Fibroblast of peridontal ligament (primary cell): Measurements from ENCODE around the gene TBC1D5.
"Not testable (repeated sequence)": the region's sequence is repeated elsewhere in the genome, so short reads cannot be mapped to it uniquely, and the experiment has no call there.

ENCODE experiments used
- DNase-seq: peaks from one replicate; pipeline ENCODE4 v3.0.0-alpha.2; 2010; ENCODE audit errors: extremely low read depth

Gene TBC1D5

DNA sequence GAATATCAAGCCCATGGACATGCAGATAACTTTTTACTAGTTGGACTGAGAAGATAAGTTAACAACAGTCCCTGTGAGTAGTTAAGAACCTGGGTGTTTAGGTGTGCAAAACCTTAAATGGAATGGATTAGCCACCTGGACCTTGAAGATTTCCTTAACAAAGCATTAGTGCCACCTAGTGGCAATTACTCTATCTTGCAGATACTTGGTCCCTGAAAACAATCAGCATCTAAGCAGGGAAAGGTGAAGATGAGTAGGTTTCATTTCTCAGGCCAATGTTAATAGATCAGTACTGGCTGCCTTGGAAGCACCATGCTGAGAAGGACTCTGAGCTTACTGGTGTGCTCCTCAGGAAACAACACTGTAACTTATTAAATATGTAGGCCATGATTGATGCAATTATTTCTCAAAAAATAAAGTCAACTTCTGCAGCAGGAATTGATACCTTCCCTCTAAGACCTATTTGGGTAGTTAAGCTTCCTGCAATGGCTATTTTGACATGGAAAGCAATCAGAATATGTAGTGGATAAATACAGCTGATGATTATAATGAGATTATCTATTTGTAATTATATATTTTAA, 329.4 kb downstream of the TBC1D5 start:
- DNase-seq, result peak; percentile 77

DNA sequence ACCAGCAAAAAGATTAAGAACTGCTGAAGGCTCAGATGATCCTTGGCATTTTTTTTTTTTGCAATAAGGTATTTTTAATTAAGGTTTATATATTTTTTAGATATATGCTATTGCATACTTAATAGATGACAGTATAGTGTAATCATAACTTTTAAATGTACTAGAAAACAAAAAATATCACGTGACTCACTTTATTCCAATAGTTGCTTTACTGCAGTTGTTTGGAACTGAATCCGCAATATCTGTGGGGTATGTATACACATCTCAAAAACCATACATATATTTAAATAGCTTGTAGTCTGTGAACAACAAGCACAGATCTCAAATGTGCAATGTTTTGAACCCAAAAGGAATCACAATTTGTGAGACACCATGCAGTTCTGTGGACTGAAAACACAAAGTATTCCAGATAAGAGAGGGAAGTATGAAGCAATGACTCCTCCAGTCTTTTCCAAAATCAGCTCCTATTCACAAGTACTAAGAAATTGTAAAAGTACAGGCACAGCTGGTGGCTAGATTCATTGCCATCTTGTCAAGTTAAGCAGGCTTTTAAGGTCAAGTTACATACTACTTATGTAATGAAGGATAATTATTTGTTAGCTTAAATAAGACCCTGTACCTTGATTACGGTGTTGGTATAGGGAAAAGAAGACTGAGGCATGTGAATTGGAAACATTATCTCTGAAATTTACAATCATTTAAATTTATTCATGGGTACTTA, 331.1 kb downstream of the TBC1D5 start:
- DNase-seq, result peak; percentile 9

DNA sequence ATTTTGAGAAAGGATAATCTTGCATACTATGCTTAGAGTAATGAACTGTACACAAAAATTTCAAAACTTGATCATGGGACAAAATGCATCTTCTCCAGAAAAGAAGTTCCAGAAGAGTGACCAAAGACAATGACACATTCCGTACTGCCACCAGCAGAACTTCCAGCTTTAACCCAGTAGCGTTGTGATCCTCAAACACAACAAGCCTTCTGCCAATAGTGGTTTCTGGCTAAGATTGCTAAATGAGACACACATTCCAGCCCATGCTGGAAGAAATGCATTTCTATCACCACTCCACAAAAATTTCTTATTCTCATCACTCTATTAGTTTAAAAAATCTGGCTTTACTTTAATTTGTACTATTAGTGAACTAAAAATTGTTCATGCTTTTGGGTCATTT, 334.9 kb downstream of the TBC1D5 start:
- DNase-seq, result peak; percentile 26

DNA sequence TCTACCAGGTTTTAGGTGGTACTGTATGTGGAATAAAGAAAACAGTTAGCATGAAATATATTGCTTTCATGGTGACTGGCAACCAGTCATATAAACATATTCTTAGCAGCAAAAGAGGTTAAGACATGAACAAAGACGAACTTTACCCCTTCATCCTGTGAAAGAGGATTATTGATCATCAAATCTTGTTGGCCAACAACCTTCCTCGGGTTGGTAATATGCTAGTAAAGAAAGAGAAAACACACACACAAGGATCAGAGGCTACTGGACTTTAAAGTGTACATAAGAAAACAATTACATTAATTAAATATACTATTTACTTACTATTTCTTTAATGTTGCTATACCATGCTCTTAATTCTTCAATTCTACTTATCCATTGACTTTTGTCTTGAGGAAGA, 337.9 kb downstream of the TBC1D5 start:
- DNase-seq, result no peak

DNA sequence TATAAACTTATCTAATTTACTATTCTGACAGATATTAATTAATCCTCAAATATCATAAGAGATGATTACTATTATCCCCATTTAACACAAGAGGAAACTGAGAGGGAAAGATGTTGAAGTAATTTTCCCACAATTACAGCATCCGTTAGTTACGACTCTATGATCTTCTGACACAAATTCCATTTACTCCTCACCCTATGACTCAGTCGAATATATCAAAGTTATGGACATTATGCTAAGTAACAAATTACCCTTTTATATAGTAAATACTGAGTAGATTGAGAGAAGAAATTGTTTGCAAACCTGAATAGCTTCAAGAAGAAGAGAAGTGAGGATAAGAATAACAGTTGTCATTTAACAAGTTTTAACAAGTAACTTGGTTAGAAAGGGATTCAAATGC, 340.0 kb downstream of the TBC1D5 start:
- no peak for DNase-seq

DNA sequence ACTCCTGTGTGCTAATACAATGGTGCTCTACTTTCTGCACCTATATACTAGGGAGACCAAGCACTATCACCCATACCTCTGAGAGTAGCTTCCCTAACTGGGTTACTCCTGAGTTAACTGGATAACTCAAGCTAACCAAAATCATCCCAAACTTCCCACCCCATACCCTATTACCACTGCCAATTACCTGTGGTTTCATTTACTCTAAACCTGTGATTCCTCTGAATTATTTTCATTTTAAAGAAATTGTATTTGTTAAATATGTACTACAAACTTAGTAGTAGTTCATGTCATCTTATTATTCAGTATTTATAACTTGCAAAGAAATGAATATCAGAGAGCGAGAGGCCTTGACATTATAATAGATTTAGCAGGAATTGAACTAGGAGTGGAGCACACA, 340.5 kb downstream of the TBC1D5 start:
- no peak for DNase-seq

DNA sequence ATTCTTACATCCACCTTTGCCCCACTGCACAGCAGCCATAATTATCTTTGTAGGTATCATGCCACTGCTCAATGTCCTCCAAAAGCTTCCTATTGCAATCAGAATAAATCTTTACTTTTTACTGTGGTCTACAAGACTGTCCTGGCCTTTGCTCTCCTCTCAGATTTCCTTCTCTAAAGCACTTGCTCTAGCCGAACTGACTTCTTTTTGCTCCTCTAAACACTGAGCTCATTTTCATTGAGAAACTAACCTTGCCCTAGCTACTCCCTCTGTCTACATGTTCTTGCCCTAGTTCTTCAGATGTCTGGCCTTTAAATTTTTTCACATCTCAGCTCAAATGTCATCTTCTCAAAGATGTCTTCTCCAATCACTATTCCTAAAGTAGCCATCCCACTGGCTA, 342.8 kb downstream of the TBC1D5 start:
- DNase-seq, result no peak

DNA sequence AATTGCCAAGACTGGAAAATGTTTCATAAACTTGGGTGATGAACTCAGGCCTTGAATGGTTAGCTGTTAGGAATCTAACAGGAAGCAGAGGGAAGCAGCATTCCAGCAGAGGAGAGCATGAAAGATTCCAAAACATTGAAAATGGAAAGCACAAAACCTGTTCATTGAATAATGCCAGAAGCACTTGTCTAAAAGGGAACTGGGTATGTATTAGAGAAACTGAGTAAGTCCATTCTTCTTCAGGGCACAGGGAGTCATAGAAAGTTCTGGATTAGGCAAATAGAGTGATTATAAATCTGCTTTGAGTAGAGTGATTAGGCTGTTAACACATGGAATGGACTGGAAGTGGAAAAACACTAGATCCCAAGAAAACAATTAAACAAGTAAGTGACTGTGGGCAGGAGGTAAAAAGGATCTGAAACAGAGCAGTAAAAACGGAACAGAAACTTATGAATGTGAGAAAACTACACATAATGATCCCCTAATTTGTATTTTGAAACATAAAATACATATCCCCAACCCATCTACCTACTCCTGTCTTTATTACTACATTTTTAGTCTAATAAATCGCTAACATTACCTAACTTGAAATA, 343.4 kb downstream of the TBC1D5 start:
- DNase-seq, result no peak

DNA sequence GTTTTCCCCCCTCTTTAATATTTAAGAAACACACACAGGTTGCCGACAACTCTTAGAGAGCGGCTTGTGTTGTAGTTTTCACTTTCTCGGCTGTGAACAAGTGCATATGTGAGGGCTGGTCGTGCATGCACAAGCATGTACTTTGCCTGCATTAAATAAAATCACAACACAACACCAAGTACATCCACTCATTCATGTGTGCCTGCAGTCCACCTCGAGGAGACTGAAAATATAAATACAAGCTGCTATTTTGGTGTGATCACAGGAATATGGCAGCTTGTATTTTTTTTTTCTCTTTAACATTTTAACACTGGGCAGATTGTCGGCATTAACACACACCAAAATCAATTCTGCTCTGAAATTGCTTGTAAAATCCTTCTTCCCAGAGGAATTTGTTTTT, 346.4 kb downstream of the TBC1D5 start:
- no peak for DNase-seq

DNA sequence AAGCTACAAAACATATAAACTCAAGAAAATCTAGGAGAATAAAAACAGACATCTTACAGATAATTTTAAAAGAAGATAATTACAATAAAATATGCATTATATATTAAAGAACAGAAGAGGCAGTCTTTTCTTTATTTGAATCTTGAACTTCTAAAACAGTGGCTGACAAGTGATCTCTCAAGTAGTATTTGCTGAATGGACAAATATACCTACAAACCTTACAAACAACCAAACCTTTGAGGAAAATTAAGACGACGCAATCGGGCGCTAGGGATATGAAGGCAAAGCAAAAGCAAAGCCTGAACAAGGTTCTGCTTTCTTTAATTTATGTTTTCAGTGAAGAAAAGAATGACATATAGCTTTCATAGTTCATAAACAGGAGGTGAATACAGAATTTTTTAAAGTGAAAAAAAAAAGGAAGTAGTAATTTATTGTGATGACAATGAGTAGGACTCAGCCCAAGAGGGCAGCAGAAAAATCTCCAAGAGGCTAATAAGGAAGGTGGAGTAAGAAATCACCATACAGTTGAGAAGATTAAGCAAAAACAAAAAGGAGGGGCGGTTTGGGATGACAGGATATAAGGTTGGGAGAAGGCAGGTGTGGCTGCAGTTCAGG, 347.8 kb downstream of the TBC1D5 start:
- no peak for DNase-seq

DNA sequence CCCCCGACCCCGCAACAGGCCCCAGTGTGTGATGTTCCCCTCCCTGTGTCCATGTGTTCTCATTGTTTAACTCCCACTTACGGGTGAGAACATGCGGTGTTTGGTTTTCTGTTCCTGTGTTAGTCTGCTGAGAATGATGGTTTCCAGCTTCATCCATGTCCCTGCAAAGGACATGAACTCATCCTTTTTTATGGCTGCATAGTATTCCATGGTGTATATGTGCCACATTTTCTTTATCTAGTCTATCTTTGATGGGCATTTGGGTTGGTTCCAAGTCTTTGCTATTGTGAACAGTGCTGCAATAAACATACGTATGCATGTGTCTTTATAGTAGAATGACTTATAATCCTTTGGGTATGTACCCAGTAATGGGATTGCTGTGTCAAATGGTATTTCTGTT, 349.9 kb downstream of the TBC1D5 start:
- not testable (repeated sequence) for DNase-seq

DNA sequence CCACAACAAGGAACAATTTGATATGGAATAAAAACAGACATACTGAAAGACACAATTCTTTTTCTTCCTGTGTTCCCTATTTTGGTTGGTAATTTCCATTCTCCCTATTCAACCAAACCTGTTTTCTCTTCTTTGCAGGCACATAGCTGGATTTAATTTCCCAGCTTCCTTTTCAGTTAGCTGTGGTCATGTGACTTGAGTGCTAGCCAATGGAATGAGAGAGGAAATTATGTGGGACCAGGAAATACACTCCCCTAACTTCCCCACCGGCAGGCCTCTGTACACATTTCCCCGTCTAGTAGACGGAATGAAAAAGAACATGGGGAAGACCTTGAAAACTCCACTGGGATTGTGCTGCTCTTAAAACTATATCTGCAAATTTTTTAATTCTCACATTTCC, 351.6 kb downstream of the TBC1D5 start:
- DNase-seq, result no peak

DNA sequence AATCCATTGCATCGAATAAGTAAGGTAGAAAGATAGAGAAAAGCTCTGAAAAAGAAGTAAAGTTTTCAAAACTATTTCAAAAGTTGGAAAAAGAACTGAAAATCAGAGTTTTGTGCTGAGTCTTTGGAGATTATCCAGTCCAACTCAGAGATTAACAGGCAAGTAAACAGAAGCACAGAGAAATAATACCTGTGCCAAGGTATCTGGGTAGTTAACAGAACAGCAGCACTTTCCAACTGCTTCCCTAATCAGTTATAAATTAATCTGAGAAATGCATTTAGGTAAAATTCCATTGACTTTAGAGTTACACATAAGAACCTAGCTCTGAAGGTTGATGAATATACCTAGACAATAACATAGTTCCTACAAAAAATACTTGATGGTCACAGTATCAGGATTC, 355.3 kb downstream of the TBC1D5 start:
- DNase-seq, result no peak

DNA sequence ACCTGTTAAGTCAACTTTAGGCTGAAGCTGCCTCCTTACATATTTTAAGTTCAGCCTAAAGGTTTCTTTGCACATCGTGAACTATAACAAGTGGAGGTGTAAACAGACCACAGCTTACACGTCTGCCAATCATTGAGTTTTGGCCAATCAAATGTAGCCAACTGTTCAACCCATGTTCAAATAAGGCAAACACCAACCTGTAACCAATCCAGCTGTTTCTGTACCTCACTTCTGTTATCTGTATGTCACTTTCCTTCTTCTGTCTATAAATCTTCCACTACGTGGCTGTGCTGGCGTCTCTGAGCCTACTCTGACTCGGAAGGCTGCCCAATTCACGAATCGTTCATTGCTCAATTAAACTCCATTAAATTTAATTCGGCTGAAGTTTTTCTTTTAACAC, 356.0 kb downstream of the TBC1D5 start:
- no peak for DNase-seq

DNA sequence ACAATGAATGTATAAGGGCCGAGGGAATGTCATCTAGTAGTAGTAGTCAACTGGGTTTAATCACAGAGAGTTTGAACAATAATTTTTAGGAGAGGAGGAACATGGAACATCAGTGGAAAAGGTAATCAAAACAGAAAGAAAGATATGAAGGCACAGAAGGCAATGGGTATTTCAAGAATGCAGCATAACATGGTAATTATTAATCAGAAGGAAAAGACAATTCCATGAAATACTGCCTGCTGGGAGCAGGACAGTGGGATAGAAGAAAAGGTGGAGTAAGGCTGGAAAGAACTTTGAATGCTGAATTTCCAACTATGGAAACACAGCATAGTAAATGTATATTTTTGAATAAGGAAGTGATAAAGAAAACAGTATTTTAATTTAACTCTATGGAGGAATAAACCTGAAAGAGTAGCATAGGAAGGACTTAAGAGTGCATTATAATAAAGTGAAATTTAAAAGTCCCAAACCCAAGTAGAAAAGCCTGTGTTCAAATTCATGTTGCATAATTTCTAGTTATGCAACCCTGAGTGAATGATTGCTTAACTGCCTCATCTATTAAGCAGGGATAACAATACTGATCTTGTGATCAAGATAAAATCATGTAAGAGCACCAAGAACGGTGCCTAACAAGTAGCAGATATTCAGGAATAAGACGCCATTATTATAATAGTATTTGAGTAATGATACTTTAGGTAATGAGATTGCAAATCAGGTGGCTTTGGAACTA, 357.7 kb downstream of the TBC1D5 start:
- peak; percentile 69 for DNase-seq

DNA sequence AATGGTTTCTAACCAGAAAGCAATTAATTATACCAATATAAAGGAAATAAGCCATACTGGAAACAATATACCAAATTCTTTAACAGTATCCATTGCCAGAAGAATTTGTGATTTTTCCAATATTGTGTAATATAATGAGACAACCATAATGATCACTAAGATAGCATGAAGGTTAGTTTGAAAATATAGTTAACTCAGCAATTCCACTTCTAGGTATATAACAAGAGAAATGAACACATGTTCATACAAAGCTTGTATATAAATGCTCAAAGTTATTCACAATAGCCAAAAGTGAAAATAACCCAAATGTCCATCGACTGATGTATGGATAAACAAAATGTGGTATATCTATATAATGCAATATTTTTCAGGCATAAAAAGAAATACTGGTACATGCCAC, 369.1 kb downstream of the TBC1D5 start:
- DNase-seq, result no peak

DNA sequence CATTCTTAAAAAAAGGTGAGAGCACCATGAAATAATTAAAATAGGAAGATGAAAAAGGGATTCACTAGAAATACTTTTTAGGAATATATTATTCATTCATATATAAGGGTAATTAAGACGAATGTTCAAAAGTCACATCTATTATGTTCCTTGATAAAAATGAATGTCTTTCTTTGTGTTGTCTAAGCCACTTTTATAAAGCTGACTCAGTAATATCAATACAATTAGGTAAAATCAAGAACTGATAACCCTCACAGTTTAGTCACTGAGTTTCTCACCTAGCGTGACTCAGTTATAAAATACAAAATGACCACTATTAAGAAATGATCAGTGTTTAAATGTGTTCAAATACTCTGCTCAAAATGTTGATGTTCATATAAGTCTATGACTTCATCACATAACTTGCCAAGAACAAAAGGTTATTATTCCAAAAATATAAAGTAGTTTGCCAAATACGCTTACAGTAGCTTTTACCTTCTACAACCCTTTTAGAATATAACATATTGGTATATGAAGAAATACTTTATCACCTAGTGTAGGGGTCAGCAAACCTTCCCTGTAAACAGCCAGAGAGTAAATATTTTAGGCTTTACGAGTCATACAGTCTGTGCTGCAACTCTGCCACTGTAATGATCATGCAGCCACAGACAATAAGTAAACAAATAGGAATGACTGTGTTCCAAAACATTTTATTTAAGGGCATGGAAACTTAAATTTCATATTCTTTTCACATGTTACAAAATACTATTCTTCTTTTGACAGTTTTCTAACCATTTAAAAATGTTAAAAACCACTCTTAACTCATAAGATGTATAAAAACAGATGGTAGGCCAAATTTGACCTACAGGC, 369.8 kb downstream of the TBC1D5 start:
- DNase-seq, result peak; percentile 60

DNA sequence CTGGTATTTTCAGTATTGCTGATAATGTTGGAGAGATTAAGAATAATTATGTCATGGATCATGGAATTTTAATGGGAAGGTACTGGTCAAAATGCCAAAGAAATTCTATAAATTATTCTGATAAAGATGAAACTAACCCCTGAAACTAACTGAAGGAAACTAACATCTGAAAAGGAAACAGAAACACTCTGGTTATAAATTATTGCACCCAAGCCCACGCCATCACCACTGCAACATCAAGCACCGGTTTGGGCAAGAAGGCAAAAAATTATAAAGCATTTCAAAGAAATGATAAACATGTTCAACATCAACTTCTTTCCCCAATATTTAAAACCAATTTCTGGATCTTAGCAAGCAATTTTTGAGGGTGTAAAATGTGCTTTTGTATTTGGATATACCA, 372.5 kb downstream of the TBC1D5 start:
- DNase-seq, result no peak

DNA sequence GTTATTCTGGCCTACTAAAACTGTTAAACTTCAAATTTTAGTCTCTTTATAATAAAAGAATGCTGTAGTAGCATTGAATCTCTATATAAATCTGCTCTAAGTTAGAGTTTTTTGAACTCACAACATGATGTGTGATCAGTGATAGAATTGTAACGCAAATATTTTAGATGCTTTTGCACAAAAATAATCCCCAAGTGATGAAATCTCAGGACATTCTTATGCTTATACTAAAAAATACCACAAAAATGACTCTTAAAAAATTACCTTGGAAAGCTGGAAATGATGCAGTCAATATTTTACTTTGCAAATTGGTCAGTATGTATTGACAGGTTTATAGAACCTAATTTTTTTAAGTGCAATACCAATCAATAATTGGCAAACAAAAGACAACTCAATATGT, 375.3 kb downstream of the TBC1D5 start:
- peak; percentile 36 for DNase-seq

DNA sequence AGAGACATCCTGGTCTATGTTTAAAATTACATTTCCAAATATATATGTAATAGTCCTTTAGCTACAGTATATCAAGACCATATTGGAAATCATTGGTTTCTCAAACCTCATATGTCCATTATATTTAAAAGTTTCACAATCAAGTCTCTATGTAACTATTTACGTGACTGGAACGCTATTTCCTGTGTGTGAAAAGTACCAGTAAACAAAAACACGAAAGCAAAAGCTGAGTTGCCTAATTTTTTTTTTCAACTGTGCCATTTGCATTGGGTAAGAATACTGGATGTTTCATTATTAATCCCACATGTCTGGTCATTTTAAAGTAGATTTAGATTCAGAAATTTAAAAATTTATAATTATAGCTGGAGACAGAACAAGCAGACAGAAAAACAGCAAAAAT, 381.4 kb downstream of the TBC1D5 start:
- DNase-seq, result peak; percentile 53

DNA sequence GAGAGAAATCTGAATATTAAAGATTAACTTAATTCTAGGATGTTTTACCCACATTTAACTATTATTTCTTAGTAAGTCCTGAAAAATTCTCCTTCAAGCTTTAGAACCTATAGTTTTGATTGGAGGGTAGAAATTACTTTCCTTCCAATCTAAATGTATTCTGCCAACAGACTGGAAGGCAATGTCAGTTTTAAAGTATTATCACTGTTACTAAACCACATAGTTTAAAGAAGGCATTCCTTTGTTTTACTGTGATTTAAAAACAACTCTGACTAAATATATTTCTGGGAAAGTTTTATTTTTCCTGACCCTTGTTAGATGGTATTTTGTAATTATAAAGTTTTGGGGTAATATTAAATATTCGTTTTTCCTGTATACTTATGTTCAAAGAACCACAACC, 382.5 kb downstream of the TBC1D5 start:
- DNase-seq, result peak; percentile 67
